OCI-LY1 (cell line): ENCODE measurements around the gene CD2BP2.

ENCODE experiments used
- H2AFZ ChIP-seq: fragments of 200-600 bp; sonication (generic), shearing (Covaris generic); 2 replicates; pipeline ENCODE4 v1.6.0; 2014; ENCODE audit warnings: antibody characterized with exemption, mild to moderate bottlenecking, low read length
- H3F3A ChIP-seq: fragments of 200-600 bp; sonication (generic), shearing (Covaris generic); 2 replicates; pipeline ENCODE4 v1.6.0; 2014; ENCODE audit warnings: mild to moderate bottlenecking, antibody characterized with exemption, low read length, moderate library complexity; ENCODE audit not compliant: insufficient read depth
- H3K27ac ChIP-seq: fragments of 200-600 bp; sonication (generic); 2 replicates; pipeline ENCODE4 v1.5.1; 2014; ENCODE audit warnings: low read length, mixed run types, mild to moderate bottlenecking, low read depth; ENCODE audit not compliant: poor library complexity, severe bottlenecking
- H3K27me3 ChIP-seq: fragments of 200-600 bp; sonication (generic); 2 replicates; pipeline ENCODE4 v1.6.0; 2014; ENCODE audit warnings: antibody characterized with exemption, mild to moderate bottlenecking, low read length, moderate library complexity; ENCODE audit not compliant: insufficient read depth
- H3K36me3 ChIP-seq: fragments of 200-600 bp; sonication (generic); 2 replicates; pipeline ENCODE4 v1.6.1; 2014; ENCODE audit warnings: mild to moderate bottlenecking, antibody characterized with exemption, low read length, moderate library complexity, mixed read lengths; ENCODE audit not compliant: insufficient read depth
- H3K4me1 ChIP-seq: fragments of 200-600 bp; sonication (generic); 2 replicates; pipeline ENCODE4 v1.5.1; 2014; ENCODE audit warnings: mild to moderate bottlenecking, low read length, moderate library complexity; ENCODE audit not compliant: insufficient read depth, severe bottlenecking
- H3K4me2 ChIP-seq: fragments of 200-600 bp; sonication (generic), shearing (Covaris generic); 2 replicates; pipeline ENCODE4 v1.6.1; 2014; ENCODE audit warnings: low read length
- H3K4me3 ChIP-seq: fragments of 200-600 bp; sonication (generic); 2 replicates; pipeline ENCODE4 v1.5.1; 2014; ENCODE audit warnings: low read length, low read depth, mild to moderate bottlenecking, mixed read lengths; ENCODE audit not compliant: poor library complexity, severe bottlenecking
- H3K79me2 ChIP-seq: fragments of 200-600 bp; shearing (Covaris generic); 2 replicates; pipeline ENCODE4 v1.6.1; 2016; ENCODE audit warnings: mixed run types, low read length, mixed read lengths; ENCODE audit not compliant: insufficient read depth
- H3K9ac ChIP-seq: fragments of 200-600 bp; sonication (generic), shearing (Covaris generic); 2 replicates; pipeline ENCODE4 v1.6.1; 2014; ENCODE audit warnings: mild to moderate bottlenecking, low read length, mixed read lengths
- H3K9me2 ChIP-seq: fragments of 200-600 bp; sonication (generic), shearing (Covaris generic); 2 replicates; pipeline ENCODE4 v1.6.1; 2014; ENCODE audit warnings: low read depth, mild to moderate bottlenecking, low read length, mixed read lengths
- H3K9me3 ChIP-seq: fragments of 200-600 bp; shearing (Covaris generic); 2 replicates; pipeline ENCODE4 v1.6.1; 2014; ENCODE audit warnings: low read length, mixed read lengths
- H4K20me1 ChIP-seq: fragments of 200-600 bp; sonication (generic), shearing (Covaris generic); 2 replicates; pipeline ENCODE4 v1.6.0; 2016; ENCODE audit warnings: mild to moderate bottlenecking, low read length; ENCODE audit not compliant: insufficient read depth
- EZH2 ChIP-seq: fragments of 200-600 bp; sonication (generic), shearing (Covaris generic); IDR thresholded peaks from 2 replicates; pipeline ENCODE4 v1.8.0; 2017; ENCODE audit warnings: borderline replicate concordance, mixed run types, mild to moderate bottlenecking, antibody characterized with exemption, low read length, moderate library complexity, mixed read lengths
- TF ChIP-seq, protein P1 (sequence below): fragments of 200-600 bp; sonication (generic), shearing (Covaris generic); IDR thresholded peaks from 2 replicates; pipeline ENCODE4 v1.5.1; 2017; ENCODE audit warnings: mild to moderate bottlenecking, antibody characterized with exemption, low read length, moderate library complexity, mixed read lengths

The CD2BP2 gene

GRCh38 chr16:30365200-30365599, 10.1 kb upstream of the CD2BP2 start:
- Histone ChIP-seq H3K36me3 (peaks cover 60% of the 10 kb centered on the region; the same call in 1 of the 2 replicates), H4K20me1 (no peaks in the 10 kb centered on the region), H3K9me2 (no peaks in the 10 kb centered on the region), H3K27me3 (no peaks in the 10 kb centered on the region), H3K4me2 (no peak overlapping the region), H3K4me1 (peaks cover 24% of the 10 kb centered on the region), H3K9ac (no peak overlapping the region), H2AFZ (no peak overlapping the region), H3K27ac (no peak overlapping the region), H3K79me2 (peaks cover 33% of the 10 kb centered on the region), H3K4me3 (no peak overlapping the region), H3K9me3 (no peaks in the 10 kb centered on the region), H3F3A (no peaks in the 10 kb centered on the region)
- TF ChIP-seq EZH2: no peak
- TF ChIP-seq, protein P1, sequence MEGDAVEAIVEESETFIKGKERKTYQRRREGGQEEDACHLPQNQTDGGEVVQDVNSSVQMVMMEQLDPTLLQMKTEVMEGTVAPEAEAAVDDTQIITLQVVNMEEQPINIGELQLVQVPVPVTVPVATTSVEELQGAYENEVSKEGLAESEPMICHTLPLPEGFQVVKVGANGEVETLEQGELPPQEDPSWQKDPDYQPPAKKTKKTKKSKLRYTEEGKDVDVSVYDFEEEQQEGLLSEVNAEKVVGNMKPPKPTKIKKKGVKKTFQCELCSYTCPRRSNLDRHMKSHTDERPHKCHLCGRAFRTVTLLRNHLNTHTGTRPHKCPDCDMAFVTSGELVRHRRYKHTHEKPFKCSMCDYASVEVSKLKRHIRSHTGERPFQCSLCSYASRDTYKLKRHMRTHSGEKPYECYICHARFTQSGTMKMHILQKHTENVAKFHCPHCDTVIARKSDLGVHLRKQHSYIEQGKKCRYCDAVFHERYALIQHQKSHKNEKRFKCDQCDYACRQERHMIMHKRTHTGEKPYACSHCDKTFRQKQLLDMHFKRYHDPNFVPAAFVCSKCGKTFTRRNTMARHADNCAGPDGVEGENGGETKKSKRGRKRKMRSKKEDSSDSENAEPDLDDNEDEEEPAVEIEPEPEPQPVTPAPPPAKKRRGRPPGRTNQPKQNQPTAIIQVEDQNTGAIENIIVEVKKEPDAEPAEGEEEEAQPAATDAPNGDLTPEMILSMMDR: no peak

DNA sequence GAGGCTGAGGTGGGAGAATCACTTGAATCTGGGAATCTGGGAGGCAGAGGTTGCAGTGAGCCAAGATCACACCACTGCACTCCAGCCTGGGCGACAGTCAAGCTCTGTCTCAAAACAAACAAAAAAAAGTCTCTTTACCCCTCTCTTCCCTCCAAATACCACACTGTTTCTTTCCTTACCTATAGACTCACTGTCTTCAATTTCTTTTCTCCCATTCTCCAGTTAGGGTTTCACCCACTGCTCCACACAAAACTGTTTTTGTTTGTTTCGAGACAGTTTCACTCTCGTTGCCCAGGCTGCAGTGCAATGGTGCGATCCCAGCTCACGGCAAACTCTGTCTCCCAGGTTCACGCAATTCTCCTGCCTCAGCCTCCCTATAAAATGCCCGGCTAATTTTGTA, 6.1 kb upstream of the CD2BP2 start:
- peaks cover 87% of the 10 kb centered on the region for H3K36me3 ChIP-seq
- no peaks in the 10 kb centered on the region for H3K9me3 ChIP-seq
- no peak overlapping the region for H3K27ac ChIP-seq
- no peak overlapping the region for H2AFZ ChIP-seq
- no peaks in the 10 kb centered on the region for H3F3A ChIP-seq
- H4K20me1 ChIP-seq: no peaks in the 10 kb centered on the region
- no peak for TF ChIP-seq EZH2
- TF ChIP-seq, protein P1: no peak
- H3K4me1 ChIP-seq: peaks cover 10% of the 10 kb centered on the region
- no peaks in the 10 kb centered on the region; the same call in 1 of the 2 replicates for H3K79me2 ChIP-seq
- H3K27me3 ChIP-seq: no peaks in the 10 kb centered on the region
- no peaks in the 10 kb centered on the region for H3K9me2 ChIP-seq
- H3K4me3 ChIP-seq: no peak overlapping the region
- no peak overlapping the region for H3K9ac ChIP-seq
- no peak overlapping the region for H3K4me2 ChIP-seq

DNA sequence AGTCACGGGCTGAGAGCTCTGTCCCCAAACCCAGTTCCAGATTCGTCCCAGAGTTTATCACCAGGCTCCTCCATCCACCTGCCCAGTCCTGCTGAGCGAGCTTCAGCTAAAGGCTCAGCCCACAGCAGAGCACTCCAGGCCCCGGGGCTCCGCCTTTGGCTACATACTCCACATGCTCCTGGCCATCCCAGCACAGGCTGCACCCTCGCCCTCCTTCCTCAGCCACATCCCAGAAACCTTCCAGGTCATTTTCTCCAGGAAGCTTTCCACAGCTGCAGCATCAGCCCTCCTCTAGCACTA, 4.7 kb upstream of the CD2BP2 start:
- Histone ChIP-seq H3K9ac (no peak overlapping the region), H3K4me2 (no peak overlapping the region), H3F3A (no peaks in the 10 kb centered on the region), H3K9me3 (no peaks in the 10 kb centered on the region), H4K20me1 (no peaks in the 10 kb centered on the region), H3K27ac (no peak overlapping the region), H3K36me3 (peaks cover 76% of the 10 kb centered on the region), H3K4me3 (no peak overlapping the region), H2AFZ (no peak overlapping the region), H3K79me2 (no peaks in the 10 kb centered on the region; the same call in 1 of the 2 replicates), H3K4me1 (peaks cover 19% of the 10 kb centered on the region), H3K27me3 (no peaks in the 10 kb centered on the region), H3K9me2 (no peaks in the 10 kb centered on the region)
- TF ChIP-seq EZH2: no peak
- TF ChIP-seq, protein P1: no peak
